Tibial nerve (tissue), 4 donors: ENCODE results near the gene UBE2E2. TPM values are rescaled to one million over a fixed set of nuclear protein-coding genes. Genes with fewer than 3 reads are reported as not detected.

Experiments
- DNase-seq, 2 donors: peaks; one replicate each; pipeline ENCODE4 v3.0.0-alpha.2; 2019; ENCODE audit warnings: low spot score in 2 of 2
- H3K27ac ChIP-seq, 4 donors: fragments of 200-600 bp; sonication (generic) in 3 of 4; one replicate each; pipeline ENCODE4 v1.5.1; 2017 to 2019; ENCODE audit warnings: mild to moderate bottlenecking in 1 of 4
- H3K27me3 ChIP-seq, 2 donors: fragments of 200-600 bp; sonication (generic) in 1 of 2; one replicate each; pipeline versions ENCODE4 v1.5.1 to v1.6.0; 2017 to 2019
- H3K36me3 ChIP-seq, 3 donors: fragments of 200-600 bp; sonication (generic); one replicate each; pipeline ENCODE4 v1.5.1; 2018 to 2019
- H3K4me1 ChIP-seq, 4 donors: fragments of 200-600 bp; sonication (generic) in 3 of 4; one replicate each; pipeline ENCODE4 v1.5.1; 2017 to 2019
- H3K4me3 ChIP-seq, 4 donors: fragments of 200-600 bp; sonication (generic) in 3 of 4; one replicate each; pipeline ENCODE4 v1.5.1; 2017 to 2019; ENCODE audit warnings: mild to moderate bottlenecking in 1 of 4, moderate library complexity in 1 of 4
- H3K9me3 ChIP-seq, 4 donors: fragments of 200-600 bp; sonication (generic) in 3 of 4; one replicate each; pipeline ENCODE4 v1.5.1; 2017 to 2019
- CTCF ChIP-seq, 5 experiments: fragments of 200-600 bp in 3 of 5; fragments of 450-650 bp in 2 of 5; sonication (generic) in 3 of 5; IDR thresholded peaks; one replicate each; pipeline ENCODE4 v1.5.1; 2016 to 2019; ENCODE audit warnings: antibody characterized with exemption in 5 of 5, mild to moderate bottlenecking in 3 of 5, moderate library complexity in 2 of 5
- EP300 ChIP-seq, 2 donors: sonication (generic); formaldehyde crosslinking; IDR thresholded peaks; one replicate each; pipeline ENCODE4 v1.6.1; 2017; ENCODE audit warnings: antibody characterized with exemption in 2 of 2, mild to moderate bottlenecking in 1 of 2
- POLR2A ChIP-seq, 2 donors: fragments of 450-650 bp; IDR thresholded peaks; one replicate each; pipeline ENCODE4 v1.6.1; 2017; ENCODE audit warnings: antibody characterized with exemption in 2 of 2, mild to moderate bottlenecking in 2 of 2, moderate library complexity in 2 of 2
- WGBS, 2 donors: methylation state at CpG; one replicate each; pipeline ENCODE4 v1.1.5; 2018; 5-methylcytosine and 5-hydroxymethylcytosine counted together
- total RNA-seq, 4 donors: library from RNA; depleted of rRNA; stranded (reverse); fragments of >200 nt; gene quantifications; one replicate each; pipeline ENCODE4 v1.1.0, GENCODE V29; 2016

UBE2E2 gene
- total RNA-seq, 4 donors from 2014 or later, result 67.1 to 222 (median 130) TPM

DNA sequence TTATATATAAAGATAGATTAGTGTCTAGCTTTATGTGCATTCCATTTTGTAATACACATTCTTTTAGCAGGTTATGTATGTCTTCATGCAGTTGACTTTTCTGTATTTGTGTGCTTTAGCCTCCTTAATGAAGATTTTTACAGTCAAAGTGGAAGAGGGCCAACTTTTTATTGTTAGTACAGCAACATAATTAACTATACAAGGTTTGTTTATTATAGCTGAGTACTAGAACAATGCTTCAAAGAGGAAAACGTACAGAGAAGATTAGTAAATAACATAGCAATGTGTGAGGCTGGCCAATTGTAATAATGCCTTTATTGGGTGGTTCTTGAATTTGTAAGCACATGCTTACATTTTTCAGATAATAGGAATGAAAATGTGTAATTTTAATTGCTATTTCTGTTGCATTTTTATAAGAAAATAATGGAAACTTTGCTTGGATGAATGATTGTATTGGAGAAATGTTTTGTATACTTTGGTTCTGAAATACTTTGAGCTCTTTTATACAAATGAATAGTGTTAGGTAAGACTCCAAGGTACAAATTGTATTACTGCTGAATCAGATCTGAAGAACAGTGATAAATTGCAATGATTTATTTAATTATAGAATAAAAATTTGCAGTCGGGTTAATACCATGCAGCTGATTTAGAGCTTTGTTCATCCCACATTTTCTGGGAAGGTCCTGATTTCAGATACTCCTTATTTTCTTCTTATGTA lies 41.4 kb downstream of the UBE2E2 start:
- no peak for DNase-seq
- Histone ChIP-seq H3K36me3 (no peaks in the 10 kb centered on the region), H3K27me3 (no peaks in the 10 kb centered on the region), H3K27ac (no peak overlapping the region), H3K9me3 (no peaks in the 10 kb centered on the region), H3K4me3 (no peak overlapping the region), H3K4me1 (peaks cover 0 to 50% (median 9%) of the 10 kb centered on the region in 4 donors)
- no peak for TF ChIP-seq POLR2A (IDR thresholded peaks at IDR 0.05)
- TF ChIP-seq CTCF (IDR thresholded peaks at IDR 0.05), result no peak
- no peak for TF ChIP-seq EP300 (IDR thresholded peaks at IDR 0.05)
- WGBS, 2 donors, result 26 to 39% methylated on average over 2 of the region's 2 CpGs

DNA sequence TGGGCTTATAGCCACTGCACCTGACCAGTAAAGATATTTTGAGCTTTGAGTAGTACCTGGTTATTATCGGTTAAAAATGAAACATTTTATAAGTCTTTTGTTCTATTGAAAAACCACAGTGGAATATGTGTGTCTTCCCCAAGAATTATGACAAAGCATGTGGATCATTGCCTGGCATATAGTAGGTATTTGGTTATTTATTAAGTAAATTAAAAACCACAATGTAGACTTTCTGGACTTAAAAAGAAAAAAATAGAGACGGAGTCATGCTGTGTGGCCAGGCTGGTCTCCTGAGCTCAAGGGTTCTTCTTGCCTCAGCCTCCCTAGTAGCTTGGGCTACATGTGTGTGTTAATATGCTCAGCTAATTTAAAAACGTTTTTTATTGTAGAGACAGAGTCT lies 43.5 kb downstream of the UBE2E2 start:
- H3K4me1 ChIP-seq, result peaks cover 0 to 49% (median 3%) of the 10 kb centered on the region in 4 donors
- no peak overlapping the region for H3K27ac ChIP-seq
- H3K4me3 ChIP-seq, result no peak overlapping the region
- no peaks in the 10 kb centered on the region for H3K9me3 ChIP-seq
- no peaks in the 10 kb centered on the region for H3K36me3 ChIP-seq
- TF ChIP-seq POLR2A (IDR thresholded peaks at IDR 0.05) (no peak), EP300 (IDR thresholded peaks at IDR 0.05) (no peak), CTCF (IDR thresholded peaks at IDR 0.05) (no peak)
- no peak for DNase-seq
- WGBS, 2 donors, result 79 to 82% methylated on average over 3 of the region's 3 CpGs
- H3K27me3 ChIP-seq, result no peaks in the 10 kb centered on the region

- WGBS, 2 donors, result 72 to 76% methylated on average over 6 of the region's 6 CpGs
- Histone ChIP-seq H3K27ac (no peak overlapping the region), H3K4me1 (peaks cover 0 to 62% (median 8%) of the 10 kb centered on the region in 4 donors), H3K27me3 (no peaks in the 10 kb centered on the region), H3K36me3 (no peaks in the 10 kb centered on the region), H3K4me3 (no peak overlapping the region), H3K9me3 (no peaks in the 10 kb centered on the region)
- DNase-seq, result no peak
- TF ChIP-seq CTCF (IDR thresholded peaks at IDR 0.05), result no peak
- TF ChIP-seq POLR2A (IDR thresholded peaks at IDR 0.05), result no peak
- TF ChIP-seq EP300 (IDR thresholded peaks at IDR 0.05), result no peak
Observed at GRCh38 chr3:23248594-23249131, 45.5 kb downstream of the UBE2E2 start.

DNA sequence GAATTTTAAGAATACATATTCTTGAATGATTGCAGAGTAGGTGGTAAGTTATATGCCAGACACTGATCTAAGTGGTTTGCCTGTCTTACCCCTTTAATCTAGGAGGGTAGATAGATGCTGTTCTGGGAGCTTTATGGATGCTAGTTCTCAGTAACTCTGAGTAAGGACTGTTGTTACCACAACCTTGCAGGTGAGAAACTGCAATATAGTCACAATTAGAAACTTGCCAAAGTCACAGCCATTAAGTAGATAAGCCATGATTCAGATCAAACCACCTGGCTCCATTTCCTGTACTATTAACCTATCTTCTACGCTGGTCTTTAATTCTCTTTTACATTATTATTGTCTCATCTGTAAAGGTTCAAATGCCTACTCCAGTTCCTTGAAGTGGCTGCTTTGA lies 46.8 kb downstream of the UBE2E2 start:
- whole genome bisulfite sequencing, 2 donors, result 91 to 97% methylated on average over 1 of the region's 1 CpG
- no peak overlapping the region for H3K4me3 ChIP-seq
- no peaks in the 10 kb centered on the region for H3K27me3 ChIP-seq
- no peaks in the 10 kb centered on the region for H3K36me3 ChIP-seq
- H3K9me3 ChIP-seq, result no peaks in the 10 kb centered on the region
- TF ChIP-seq EP300 (IDR thresholded peaks at IDR 0.05), result no peak
- no peak for TF ChIP-seq POLR2A (IDR thresholded peaks at IDR 0.05)
- no peak for TF ChIP-seq CTCF (IDR thresholded peaks at IDR 0.05)
- no peak overlapping the region for H3K27ac ChIP-seq
- no peak for DNase-seq
- H3K4me1 ChIP-seq, result peaks cover 0 to 62% (median 8%) of the 10 kb centered on the region in 4 donors

- Histone ChIP-seq H3K4me1 (peaks cover 0 to 68% (median 8%) of the 10 kb centered on the region in 4 donors), H3K9me3 (no peaks in the 10 kb centered on the region), H3K27me3 (no peaks in the 10 kb centered on the region), H3K4me3 (no peak overlapping the region), H3K27ac (no peak overlapping the region), H3K36me3 (no peaks in the 10 kb centered on the region)
- no peak for DNase-seq
- WGBS, 2 donors, result 31 to 51% methylated on average over 1 of the region's 1 CpG
- no peak for TF ChIP-seq EP300 (IDR thresholded peaks at IDR 0.05)
- no peak for TF ChIP-seq CTCF (IDR thresholded peaks at IDR 0.05)
- no peak for TF ChIP-seq POLR2A (IDR thresholded peaks at IDR 0.05)
Observed at GRCh38 chr3:23252122-23252521, 49.0 kb downstream of the UBE2E2 start.
